ENCODE data around the gene PCBP4. TPM values are rescaled to one million over a fixed set of nuclear protein-coding genes. Genes with fewer than 3 reads are reported as not detected.

PCBP4 gene
- polyA plus RNA-seq, 6 donors from 2014 or later = 3.0 to 5.7 (median 5.0) TPM

GRCh38 chr3:51943451-51944391 is 23.5 kb downstream of the PCBP4 start:
- no peak for DNase-seq
- H3K36me3 Mint-ChIP-seq = peaks cover 0 to 8% of the 10 kb centered on the region in 2 donors
- H3K4me3 Mint-ChIP-seq = peak overlapping the region in 5 of 8 donors; percentile 8 to 90 (median 72)
- peak overlapping the region; percentile 41 to 65 (median 49) for H3K27ac Mint-ChIP-seq
- no peak for ATAC-seq (ENCODE audit: low read depth in 2 of 2)
- no peaks in the 10 kb centered on the region for H3K9me3 Mint-ChIP-seq
- peaks cover 16 to 34% (median 31%) of the 10 kb centered on the region in 3 donors for H3K4me1 Mint-ChIP-seq
- H3K27me3 Mint-ChIP-seq = no peaks in the 10 kb centered on the region

- H3K9me3 Mint-ChIP-seq = no peaks in the 10 kb centered on the region
- peak; percentile 27 to 33 for ATAC-seq (ENCODE audit: low read depth in 2 of 2)
- peak overlapping the region; percentile 90 to 96 (median 93) for H3K4me3 Mint-ChIP-seq
- peak; percentile 54 for DNase-seq
- H3K27ac Mint-ChIP-seq = peak overlapping the region; percentile 21 to 88 (median 78)
- peaks cover 16 to 41% (median 31%) of the 10 kb centered on the region in 3 donors for H3K4me1 Mint-ChIP-seq
- H3K27me3 Mint-ChIP-seq = no peaks in the 10 kb centered on the region
- peaks cover 4 to 9% of the 10 kb centered on the region in 2 donors for H3K36me3 Mint-ChIP-seq
Measured at GRCh38 chr3:51942603-51943450, 24.4 kb downstream of the PCBP4 start.

- peaks cover 16 to 41% (median 33%) of the 10 kb centered on the region in 3 donors for H3K4me1 Mint-ChIP-seq
- H3K36me3 Mint-ChIP-seq = peaks cover 4 to 13% of the 10 kb centered on the region in 2 donors
- no peaks in the 10 kb centered on the region for H3K9me3 Mint-ChIP-seq
- no peaks in the 10 kb centered on the region for H3K27me3 Mint-ChIP-seq
- ATAC-seq (ENCODE audit: low read depth in 2 of 2) = peak; percentile 88 to 91
- peak within 1 kb of the TSS; percentile 69 to 93 (median 87) for H3K27ac Mint-ChIP-seq
- DNase-seq = peak; percentile 99
- H3K4me3 Mint-ChIP-seq = peak within 1 kb of the TSS; percentile 90 to 96 (median 93)
Measured at GRCh38 chr3:51941798-51942602, 25.3 kb downstream of the PCBP4 start, which contains the start of the genes PARP3 and RRP9. TSS of gene PARP3 (plus strand) at chr3:51942363. CDS start at chr3:51943356, 993 bp downstream. TSS of gene RRP9 (minus strand) at chr3:51941904. CDS start at chr3:51941867, 37 bp downstream.

GRCh38 chr3:51941463-51941797 is 25.8 kb downstream of the PCBP4 start:
- DNase-seq = no peak
- Mint-ChIP-seq H3K36me3 (peaks cover 4 to 13% of the 10 kb centered on the region in 2 donors), H3K27ac (peak overlapping the region in 3 of 6 donors; percentile 84 to 93 (median 86)), H3K27me3 (no peaks in the 10 kb centered on the region), H3K4me3 (peak overlapping the region; percentile 90 to 96 (median 93)), H3K9me3 (no peaks in the 10 kb centered on the region), H3K4me1 (peaks cover 16 to 41% (median 33%) of the 10 kb centered on the region in 3 donors)
- no peak for ATAC-seq (ENCODE audit: low read depth in 2 of 2)

- DNase-seq = no peak
- no peak for ATAC-seq (ENCODE audit: low read depth in 2 of 2)
- Mint-ChIP-seq H3K4me3 (peak overlapping the region; percentile 90 to 96 (median 93)), H3K27me3 (no peaks in the 10 kb centered on the region), H3K4me1 (peaks cover 16 to 41% (median 33%) of the 10 kb centered on the region in 3 donors), H3K36me3 (peaks cover 4 to 18% of the 10 kb centered on the region in 2 donors), H3K9me3 (no peaks in the 10 kb centered on the region), H3K27ac (peak overlapping the region in 3 of 6 donors; percentile 80 to 93 (median 86))
Measured at GRCh38 chr3:51940648-51941462, 26.4 kb downstream of the PCBP4 start.

- Mint-ChIP-seq H3K36me3 (peaks cover 4 to 31% of the 10 kb centered on the region in 2 donors), H3K4me3 (peak overlapping the region in 2 of 8 donors; percentile 25 to 90), H3K27ac (peak overlapping the region in 1 of 6 donors; percentile 5), H3K27me3 (no peaks in the 10 kb centered on the region), H3K4me1 (peaks cover 13 to 41% (median 33%) of the 10 kb centered on the region in 3 donors), H3K9me3 (no peaks in the 10 kb centered on the region)
- ATAC-seq (ENCODE audit: low read depth in 2 of 2) (no peak), DNase-seq (no peak)
Measured at GRCh38 chr3:51938780-51939425, 28.4 kb downstream of the PCBP4 start.

GRCh38 chr3:51937611-51938450 is 29.4 kb downstream of the PCBP4 start:
- H3K4me3 Mint-ChIP-seq = peak overlapping the region in 1 of 8 donors; percentile 90
- H3K36me3 Mint-ChIP-seq = peaks cover 4 to 39% of the 10 kb centered on the region in 2 donors
- H3K27ac Mint-ChIP-seq = peak overlapping the region in 1 of 6 donors; percentile 81
- ATAC-seq (ENCODE audit: low read depth in 2 of 2) (no peak), DNase-seq (no peak)
- H3K27me3 Mint-ChIP-seq = no peaks in the 10 kb centered on the region
- H3K4me1 Mint-ChIP-seq = peaks cover 11 to 37% (median 29%) of the 10 kb centered on the region in 3 donors
- no peaks in the 10 kb centered on the region for H3K9me3 Mint-ChIP-seq

GRCh38 chr3:51937014-51937413 is 30.2 kb downstream of the PCBP4 start:
- peaks cover 10 to 33% (median 25%) of the 10 kb centered on the region in 3 donors for H3K4me1 Mint-ChIP-seq
- no peak overlapping the region for H3K4me3 Mint-ChIP-seq
- DNase-seq (no peak), ATAC-seq (ENCODE audit: low read depth in 2 of 2) (no peak)
- no peaks in the 10 kb centered on the region for H3K27me3 Mint-ChIP-seq
- H3K36me3 Mint-ChIP-seq = peaks cover 4 to 39% of the 10 kb centered on the region in 2 donors
- no peak overlapping the region for H3K27ac Mint-ChIP-seq
- H3K9me3 Mint-ChIP-seq = no peaks in the 10 kb centered on the region

GRCh38 chr3:51935886-51936755 is 31.1 kb downstream of the PCBP4 start:
- Mint-ChIP-seq H3K27ac (no peak overlapping the region), H3K4me1 (peaks cover 10 to 28% (median 20%) of the 10 kb centered on the region in 3 donors), H3K4me3 (peak overlapping the region in 1 of 8 donors; percentile 80), H3K27me3 (no peaks in the 10 kb centered on the region), H3K9me3 (no peaks in the 10 kb centered on the region), H3K36me3 (peaks cover 4 to 39% of the 10 kb centered on the region in 2 donors)
- DNase-seq (no peak), ATAC-seq (ENCODE audit: low read depth in 2 of 2) (no peak)
